Endothelial cell of umbilical vein (primary cell): ENCODE data around the gene BDP1.

Experiments
- EZH2 ChIP-seq: IDR thresholded peaks from 2 replicates; pipeline ENCODE4 v1.6.1; 2012; ENCODE audit warnings: borderline replicate concordance, low read depth, mild to moderate bottlenecking, moderate library complexity, low read length, inconsistent platforms; ENCODE audit not compliant: severe bottlenecking
- FOS ChIP-seq: IDR thresholded peaks from 2 replicates; pipeline ENCODE4 v1.6.1; 2011; ENCODE audit warnings: mild to moderate bottlenecking, low read length, moderate library complexity, borderline replicate concordance; ENCODE audit not compliant: insufficient read depth
- POLR2A ChIP-seq: IDR thresholded peaks from 2 replicates; pipeline ENCODE4 v1.6.1; 2012; ENCODE audit warnings: low read depth, mild to moderate bottlenecking, control low read depth, low read length
- POLR2AphosphoS5 ChIP-seq: IDR thresholded peaks from 2 replicates; pipeline ENCODE4 v1.6.1; 2012; ENCODE audit warnings: low read depth, mild to moderate bottlenecking, control low read depth, low read length, moderate library complexity; ENCODE audit not compliant: insufficient read depth
- TF ChIP-seq, protein P1 (sequence below), 2 donors: IDR thresholded peaks; 1 replicate in 1 of 2; 2 replicates in 1 of 2; pipeline ENCODE4 v1.5.1; 2011; ENCODE audit warnings: low read length in 2 of 2, mild to moderate bottlenecking in 2 of 2, moderate library complexity in 2 of 2, control low read depth in 1 of 2, inconsistent platforms in 1 of 2, low read depth in 1 of 2; ENCODE audit not compliant: insufficient read depth in 1 of 2; ENCODE audit errors: extremely low read depth in 1 of 2

DNA sequence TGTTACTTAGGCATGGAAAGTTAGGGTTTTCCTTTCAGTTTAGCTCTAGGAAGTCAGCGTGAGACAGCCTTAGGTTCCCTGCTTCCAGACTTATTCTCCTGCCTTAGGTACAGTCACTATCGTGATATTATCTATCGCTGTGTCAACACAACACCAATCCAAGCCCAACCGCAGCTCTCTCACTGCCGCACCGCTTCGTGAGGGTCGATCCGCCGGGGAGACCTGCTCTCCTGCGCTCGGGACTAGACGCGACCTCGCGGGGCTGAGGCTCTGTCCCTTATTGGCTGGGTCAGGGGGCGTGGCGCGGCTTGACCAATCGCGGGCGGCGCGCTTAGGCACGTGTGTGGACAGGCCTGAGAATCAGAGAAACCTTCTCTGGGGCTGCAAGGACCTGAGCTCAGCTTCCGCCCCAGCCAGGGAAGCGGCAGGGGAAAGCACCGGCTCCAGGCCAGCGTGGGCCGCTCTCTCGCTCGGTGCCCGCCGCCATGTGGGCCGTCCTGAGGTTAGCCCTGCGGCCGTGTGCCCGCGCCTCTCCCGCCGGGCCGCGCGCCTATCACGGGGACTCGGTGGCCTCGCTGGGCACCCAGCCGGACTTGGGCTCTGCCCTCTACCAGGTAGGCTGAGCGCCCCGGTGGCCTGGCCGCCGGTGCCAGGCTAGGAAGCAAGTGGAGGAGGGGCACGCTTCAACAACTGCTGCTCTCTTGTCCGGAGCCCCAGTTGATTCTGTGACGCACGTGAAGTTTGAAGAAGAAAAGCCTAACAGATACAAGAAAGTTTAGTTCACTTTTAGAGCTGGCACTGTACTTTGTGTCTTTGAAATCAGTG lies 131.7 kb downstream of the BDP1 start, which contains the start of gene MCCC2:
- TF ChIP-seq, protein P1, sequence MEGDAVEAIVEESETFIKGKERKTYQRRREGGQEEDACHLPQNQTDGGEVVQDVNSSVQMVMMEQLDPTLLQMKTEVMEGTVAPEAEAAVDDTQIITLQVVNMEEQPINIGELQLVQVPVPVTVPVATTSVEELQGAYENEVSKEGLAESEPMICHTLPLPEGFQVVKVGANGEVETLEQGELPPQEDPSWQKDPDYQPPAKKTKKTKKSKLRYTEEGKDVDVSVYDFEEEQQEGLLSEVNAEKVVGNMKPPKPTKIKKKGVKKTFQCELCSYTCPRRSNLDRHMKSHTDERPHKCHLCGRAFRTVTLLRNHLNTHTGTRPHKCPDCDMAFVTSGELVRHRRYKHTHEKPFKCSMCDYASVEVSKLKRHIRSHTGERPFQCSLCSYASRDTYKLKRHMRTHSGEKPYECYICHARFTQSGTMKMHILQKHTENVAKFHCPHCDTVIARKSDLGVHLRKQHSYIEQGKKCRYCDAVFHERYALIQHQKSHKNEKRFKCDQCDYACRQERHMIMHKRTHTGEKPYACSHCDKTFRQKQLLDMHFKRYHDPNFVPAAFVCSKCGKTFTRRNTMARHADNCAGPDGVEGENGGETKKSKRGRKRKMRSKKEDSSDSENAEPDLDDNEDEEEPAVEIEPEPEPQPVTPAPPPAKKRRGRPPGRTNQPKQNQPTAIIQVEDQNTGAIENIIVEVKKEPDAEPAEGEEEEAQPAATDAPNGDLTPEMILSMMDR (IDR thresholded peaks at IDR 0.05; ENCODE audit: extremely low read depth in 1 of 2, insufficient read depth in 1 of 2, low read depth in 1 of 2, low read length in 2 of 2), result no peak
- TF ChIP-seq FOS (no peak), POLR2AphosphoS5 (peak; percentile 76), POLR2A (peak; percentile 61), EZH2 (no peak)
